GM23338 (cell line): ENCODE data around the gene EIF3K. TPM values are rescaled to one million over a fixed set of nuclear protein-coding genes. Genes with fewer than 3 reads are reported as not detected.

Experiments
- ATAC-seq: fragments of 200-7000 bp; cut with Tn5 transposase; 3 replicates; pipeline ENCODE4 v1.9.1; 2020
- DNase-seq: peaks from one replicate; pipeline ENCODE4 v3.0.0-alpha.2; 2015; ENCODE audit warnings: low spot score
- H2AFZ ChIP-seq: fragments of 200-600 bp; sonication (generic); 2 replicates; pipeline ENCODE4 v1.8.0; 2016; ENCODE audit warnings: antibody characterized with exemption, mild to moderate bottlenecking, moderate library complexity
- H3F3A ChIP-seq: fragments of 200-600 bp; sonication (generic); replicated peaks from 2 replicates; pipeline ENCODE4 v1.8.0; 2017; ENCODE audit warnings: antibody characterized with exemption, mixed run types, low read depth
- H3K27ac ChIP-seq: fragments of 200-600 bp; sonication (generic); 2 replicates; pipeline ENCODE4 v1.6.1; 2016; ENCODE audit warnings: low read depth
- H3K27me3 ChIP-seq: fragments of 200-600 bp; sonication (generic); 2 replicates; pipeline ENCODE4 v1.8.0; 2016; ENCODE audit warnings: mild to moderate bottlenecking, mixed run types, moderate library complexity; ENCODE audit not compliant: insufficient read depth
- H3K36me3 ChIP-seq: fragments of 200-600 bp; sonication (generic); 2 replicates; pipeline ENCODE4 v1.8.0; 2016; ENCODE audit warnings: mild to moderate bottlenecking; ENCODE audit not compliant: insufficient read depth
- H3K4me1 ChIP-seq: fragments of 200-600 bp; sonication (generic); 2 replicates; pipeline ENCODE4 v1.8.0; 2016; ENCODE audit warnings: mild to moderate bottlenecking, moderate library complexity; ENCODE audit not compliant: insufficient read depth
- H3K4me2 ChIP-seq: fragments of 200-600 bp; sonication (generic); 2 replicates; pipeline ENCODE4 v1.7.1; 2017; ENCODE audit warnings: mixed run types
- H3K4me3 ChIP-seq: fragments of 200-600 bp; sonication (generic); 2 replicates; pipeline ENCODE4 v1.6.1; 2016; ENCODE audit warnings: mixed run types
- H3K79me2 ChIP-seq: fragments of 200-600 bp; sonication (generic); replicated peaks from 2 replicates; pipeline ENCODE4 v1.8.0; 2017; ENCODE audit warnings: mild to moderate bottlenecking; ENCODE audit not compliant: insufficient read depth
- H3K9me2 ChIP-seq: fragments of 200-600 bp; sonication (generic); 2 replicates; pipeline ENCODE4 v1.8.0; 2017; ENCODE audit not compliant: insufficient read depth
- H4K20me1 ChIP-seq: fragments of 200-600 bp; sonication (generic); replicated peaks from 2 replicates; pipeline ENCODE4 v1.8.0; 2017; ENCODE audit warnings: mild to moderate bottlenecking; ENCODE audit not compliant: insufficient read depth
- H3K27ac Mint-ChIP-seq: 2 replicates; pipeline ENCODE4 v1.8.0; 2020; ENCODE audit warnings: inconsistent platforms, mild to moderate bottlenecking, moderate library complexity, mixed read lengths
- H3K27me3 Mint-ChIP-seq: 3 replicates; pipeline ENCODE4 v1.8.0; 2022; ENCODE audit warnings: low read depth, mild to moderate bottlenecking, moderate library complexity, mixed read lengths, inconsistent platforms; ENCODE audit not compliant: insufficient read depth, poor library complexity
- H3K36me3 Mint-ChIP-seq: 3 replicates; pipeline ENCODE4 v1.8.0; 2021; ENCODE audit warnings: low read depth, mild to moderate bottlenecking, inconsistent platforms, moderate library complexity, mixed read lengths
- H3K4me1 Mint-ChIP-seq: 3 replicates; pipeline ENCODE4 v1.8.0; 2020; ENCODE audit warnings: mild to moderate bottlenecking, inconsistent platforms, mixed read lengths
- H3K4me3 Mint-ChIP-seq: 3 replicates; pipeline ENCODE4 v1.8.0; 2021; ENCODE audit warnings: moderate library complexity, mild to moderate bottlenecking, inconsistent platforms, mixed read lengths
- H3K9me3 Mint-ChIP-seq: 3 replicates; pipeline ENCODE4 v1.8.0; 2020; ENCODE audit warnings: moderate library complexity, mild to moderate bottlenecking, inconsistent platforms, mixed read lengths
- CREB1 ChIP-seq: fragments of 250-450 bp; sonication (Bioruptor Pico); IDR thresholded peaks from 2 replicates; pipeline ENCODE4 v1.5.0; 2020; ENCODE audit warnings: low read depth, mild to moderate bottlenecking, moderate library complexity
- EZH2phosphoT487 ChIP-seq: fragments of 200-600 bp; sonication (generic); IDR thresholded peaks from one replicate; pipeline ENCODE4 v1.8.1; 2018; ENCODE audit warnings: antibody characterized with exemption; ENCODE audit not compliant: unreplicated experiment
- JUNB ChIP-seq: IDR thresholded peaks from one replicate; pipeline ENCODE4 v1.6.1; 2016; ENCODE audit warnings: antibody characterized with exemption; ENCODE audit not compliant: unreplicated experiment
- NANOG ChIP-seq: IDR thresholded peaks from 2 replicates; pipeline ENCODE4 v1.6.1; 2016; ENCODE audit warnings: antibody characterized with exemption, borderline replicate concordance
- POLR2AphosphoS5 ChIP-seq: IDR thresholded peaks from 2 replicates; pipeline ENCODE4 v1.6.1; 2016; ENCODE audit warnings: antibody characterized with exemption, low read depth
- STAT1 ChIP-seq: IDR thresholded peaks from one replicate; pipeline ENCODE4 v1.6.1; 2016; ENCODE audit warnings: antibody characterized with exemption; ENCODE audit not compliant: unreplicated experiment
- ZNF331 ChIP-seq: fragments of 250-450 bp; sonication (Bioruptor Pico); IDR thresholded peaks from 2 replicates; pipeline ENCODE4 v1.5.0; 2020; ENCODE audit warnings: low read depth, mild to moderate bottlenecking, moderate library complexity
- polyA plus RNA-seq: library from polyadenylated mRNA; unstranded; fragments of >200 nt; fragmentation: Nextera tagmentation; extraction: Ambion mirVana; gene quantifications from 2 replicates; pipeline ENCODE4 v1.2.1, GENCODE V29; 2016
- total RNA-seq: library from RNA; depleted of rRNA; stranded (reverse); fragments of >200 nt; shearing (Covaris generic); gene quantifications from 2 replicates; pipeline ENCODE4 v1.2.3, GENCODE V29; 2014
- TF ChIP-seq, protein P1 (sequence below): IDR thresholded peaks from one replicate; pipeline ENCODE4 v1.6.1; 2018; ENCODE audit warnings: antibody characterized with exemption; ENCODE audit not compliant: unreplicated experiment
- TF ChIP-seq, protein P2 (sequence below): IDR thresholded peaks from 2 replicates; pipeline ENCODE4 v1.6.1; 2016; ENCODE audit warnings: antibody characterized with exemption
- TF ChIP-seq, protein P3 (sequence below): fragments of 250-450 bp; sonication (Bioruptor Pico); IDR thresholded peaks from 2 replicates; pipeline ENCODE4 v1.5.0; 2020; ENCODE audit warnings: mild to moderate bottlenecking, moderate library complexity

Gene EIF3K
- total and polyA plus RNA-seq, 2 experiments from 2014 or later = 226 to 509 TPM

GRCh38 chr19:38655148-38655824 is 36.3 kb downstream of the EIF3K start (continued):
- TF ChIP-seq EZH2phosphoT487 (no peak), CREB1 (no peak), JUNB (no peak), STAT1 (no peak)

DNA sequence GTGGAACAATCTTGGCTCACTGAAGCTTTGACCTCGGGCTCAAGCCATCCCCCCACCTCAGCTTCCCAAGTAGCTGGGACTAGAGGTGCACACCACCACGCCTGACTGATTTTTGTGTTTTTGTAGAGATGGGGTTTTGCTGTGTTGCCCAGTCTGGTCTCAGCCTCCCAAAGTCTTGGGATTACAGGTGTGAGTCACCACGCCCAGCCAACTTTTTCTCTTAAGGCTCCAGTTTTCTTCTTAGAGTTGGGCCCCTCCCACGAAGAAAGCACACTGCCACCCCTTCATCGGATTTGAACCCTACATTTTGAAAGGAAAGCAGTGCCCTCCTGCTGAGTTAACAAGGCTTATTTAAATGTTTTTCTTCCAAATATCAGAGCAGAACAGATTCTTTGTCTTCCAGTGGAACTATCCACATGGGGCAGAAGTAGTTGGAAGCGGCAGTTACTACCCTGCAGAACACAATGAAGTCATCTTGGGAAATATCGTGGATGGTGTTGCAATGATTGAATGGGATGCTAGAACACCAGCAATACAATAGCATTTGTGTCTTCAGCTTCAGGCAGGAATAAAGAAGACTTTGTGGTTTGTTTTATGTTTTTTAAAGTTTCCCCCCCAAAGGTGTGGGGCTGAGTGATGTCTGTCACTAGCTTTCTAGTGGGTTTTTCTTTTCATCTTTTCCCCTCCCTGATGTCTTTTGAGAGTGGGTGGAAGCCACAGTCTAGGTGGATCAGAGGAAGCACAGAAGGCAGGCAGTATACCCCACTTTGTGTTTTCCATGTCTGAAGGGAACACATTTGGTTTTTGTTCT is 37.4 kb downstream of the EIF3K start:
- H2AFZ ChIP-seq = no peak overlapping the region
- no peak overlapping the region for H3K4me3 ChIP-seq
- Mint-ChIP-seq H3K4me1 (peaks cover 93% of the 10 kb centered on the region), H3K36me3 (peaks cover 41% of the 10 kb centered on the region), H3K27me3 (peaks cover 8% of the 10 kb centered on the region), H3K4me3 (no peak overlapping the region), H3K27ac (peak overlapping the region; percentile 73; the same call in 1 of the 2 replicates), H3K9me3 (no peaks in the 10 kb centered on the region)
- peaks cover 84% of the 10 kb centered on the region for H4K20me1 ChIP-seq
- H3K9me2 ChIP-seq = no peaks in the 10 kb centered on the region
- DNase-seq (no peak), ATAC-seq (no peak)
- peak overlapping the region; percentile 39 for H3K27ac ChIP-seq
- H3K79me2 ChIP-seq = peaks cover 100% of the 10 kb centered on the region
- H3K4me2 ChIP-seq = peak overlapping the region; percentile 23
- no peaks in the 10 kb centered on the region for H3K27me3 ChIP-seq
- 0 out of 2 replicates have a peak, but pooled peaks cover 4% of the 10 kb centered on the region for H3K36me3 ChIP-seq
- H3F3A ChIP-seq = peaks cover 8% of the 10 kb centered on the region
- peaks cover 95% of the 10 kb centered on the region for H3K4me1 ChIP-seq
- TF ChIP-seq POLR2AphosphoS5 = no peak
- TF ChIP-seq STAT1 = no peak
- TF ChIP-seq, protein P1, sequence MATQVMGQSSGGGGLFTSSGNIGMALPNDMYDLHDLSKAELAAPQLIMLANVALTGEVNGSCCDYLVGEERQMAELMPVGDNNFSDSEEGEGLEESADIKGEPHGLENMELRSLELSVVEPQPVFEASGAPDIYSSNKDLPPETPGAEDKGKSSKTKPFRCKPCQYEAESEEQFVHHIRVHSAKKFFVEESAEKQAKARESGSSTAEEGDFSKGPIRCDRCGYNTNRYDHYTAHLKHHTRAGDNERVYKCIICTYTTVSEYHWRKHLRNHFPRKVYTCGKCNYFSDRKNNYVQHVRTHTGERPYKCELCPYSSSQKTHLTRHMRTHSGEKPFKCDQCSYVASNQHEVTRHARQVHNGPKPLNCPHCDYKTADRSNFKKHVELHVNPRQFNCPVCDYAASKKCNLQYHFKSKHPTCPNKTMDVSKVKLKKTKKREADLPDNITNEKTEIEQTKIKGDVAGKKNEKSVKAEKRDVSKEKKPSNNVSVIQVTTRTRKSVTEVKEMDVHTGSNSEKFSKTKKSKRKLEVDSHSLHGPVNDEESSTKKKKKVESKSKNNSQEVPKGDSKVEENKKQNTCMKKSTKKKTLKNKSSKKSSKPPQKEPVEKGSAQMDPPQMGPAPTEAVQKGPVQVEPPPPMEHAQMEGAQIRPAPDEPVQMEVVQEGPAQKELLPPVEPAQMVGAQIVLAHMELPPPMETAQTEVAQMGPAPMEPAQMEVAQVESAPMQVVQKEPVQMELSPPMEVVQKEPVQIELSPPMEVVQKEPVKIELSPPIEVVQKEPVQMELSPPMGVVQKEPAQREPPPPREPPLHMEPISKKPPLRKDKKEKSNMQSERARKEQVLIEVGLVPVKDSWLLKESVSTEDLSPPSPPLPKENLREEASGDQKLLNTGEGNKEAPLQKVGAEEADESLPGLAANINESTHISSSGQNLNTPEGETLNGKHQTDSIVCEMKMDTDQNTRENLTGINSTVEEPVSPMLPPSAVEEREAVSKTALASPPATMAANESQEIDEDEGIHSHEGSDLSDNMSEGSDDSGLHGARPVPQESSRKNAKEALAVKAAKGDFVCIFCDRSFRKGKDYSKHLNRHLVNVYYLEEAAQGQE = no peak
- TF ChIP-seq, protein P2, sequence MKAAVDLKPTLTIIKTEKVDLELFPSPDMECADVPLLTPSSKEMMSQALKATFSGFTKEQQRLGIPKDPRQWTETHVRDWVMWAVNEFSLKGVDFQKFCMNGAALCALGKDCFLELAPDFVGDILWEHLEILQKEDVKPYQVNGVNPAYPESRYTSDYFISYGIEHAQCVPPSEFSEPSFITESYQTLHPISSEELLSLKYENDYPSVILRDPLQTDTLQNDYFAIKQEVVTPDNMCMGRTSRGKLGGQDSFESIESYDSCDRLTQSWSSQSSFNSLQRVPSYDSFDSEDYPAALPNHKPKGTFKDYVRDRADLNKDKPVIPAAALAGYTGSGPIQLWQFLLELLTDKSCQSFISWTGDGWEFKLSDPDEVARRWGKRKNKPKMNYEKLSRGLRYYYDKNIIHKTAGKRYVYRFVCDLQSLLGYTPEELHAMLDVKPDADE = no peak
- TF ChIP-seq EZH2phosphoT487 = no peak
- no peak for TF ChIP-seq ZNF331 (CRISPR knock-in tag)
- no peak for TF ChIP-seq NANOG
- TF ChIP-seq, protein P3, sequence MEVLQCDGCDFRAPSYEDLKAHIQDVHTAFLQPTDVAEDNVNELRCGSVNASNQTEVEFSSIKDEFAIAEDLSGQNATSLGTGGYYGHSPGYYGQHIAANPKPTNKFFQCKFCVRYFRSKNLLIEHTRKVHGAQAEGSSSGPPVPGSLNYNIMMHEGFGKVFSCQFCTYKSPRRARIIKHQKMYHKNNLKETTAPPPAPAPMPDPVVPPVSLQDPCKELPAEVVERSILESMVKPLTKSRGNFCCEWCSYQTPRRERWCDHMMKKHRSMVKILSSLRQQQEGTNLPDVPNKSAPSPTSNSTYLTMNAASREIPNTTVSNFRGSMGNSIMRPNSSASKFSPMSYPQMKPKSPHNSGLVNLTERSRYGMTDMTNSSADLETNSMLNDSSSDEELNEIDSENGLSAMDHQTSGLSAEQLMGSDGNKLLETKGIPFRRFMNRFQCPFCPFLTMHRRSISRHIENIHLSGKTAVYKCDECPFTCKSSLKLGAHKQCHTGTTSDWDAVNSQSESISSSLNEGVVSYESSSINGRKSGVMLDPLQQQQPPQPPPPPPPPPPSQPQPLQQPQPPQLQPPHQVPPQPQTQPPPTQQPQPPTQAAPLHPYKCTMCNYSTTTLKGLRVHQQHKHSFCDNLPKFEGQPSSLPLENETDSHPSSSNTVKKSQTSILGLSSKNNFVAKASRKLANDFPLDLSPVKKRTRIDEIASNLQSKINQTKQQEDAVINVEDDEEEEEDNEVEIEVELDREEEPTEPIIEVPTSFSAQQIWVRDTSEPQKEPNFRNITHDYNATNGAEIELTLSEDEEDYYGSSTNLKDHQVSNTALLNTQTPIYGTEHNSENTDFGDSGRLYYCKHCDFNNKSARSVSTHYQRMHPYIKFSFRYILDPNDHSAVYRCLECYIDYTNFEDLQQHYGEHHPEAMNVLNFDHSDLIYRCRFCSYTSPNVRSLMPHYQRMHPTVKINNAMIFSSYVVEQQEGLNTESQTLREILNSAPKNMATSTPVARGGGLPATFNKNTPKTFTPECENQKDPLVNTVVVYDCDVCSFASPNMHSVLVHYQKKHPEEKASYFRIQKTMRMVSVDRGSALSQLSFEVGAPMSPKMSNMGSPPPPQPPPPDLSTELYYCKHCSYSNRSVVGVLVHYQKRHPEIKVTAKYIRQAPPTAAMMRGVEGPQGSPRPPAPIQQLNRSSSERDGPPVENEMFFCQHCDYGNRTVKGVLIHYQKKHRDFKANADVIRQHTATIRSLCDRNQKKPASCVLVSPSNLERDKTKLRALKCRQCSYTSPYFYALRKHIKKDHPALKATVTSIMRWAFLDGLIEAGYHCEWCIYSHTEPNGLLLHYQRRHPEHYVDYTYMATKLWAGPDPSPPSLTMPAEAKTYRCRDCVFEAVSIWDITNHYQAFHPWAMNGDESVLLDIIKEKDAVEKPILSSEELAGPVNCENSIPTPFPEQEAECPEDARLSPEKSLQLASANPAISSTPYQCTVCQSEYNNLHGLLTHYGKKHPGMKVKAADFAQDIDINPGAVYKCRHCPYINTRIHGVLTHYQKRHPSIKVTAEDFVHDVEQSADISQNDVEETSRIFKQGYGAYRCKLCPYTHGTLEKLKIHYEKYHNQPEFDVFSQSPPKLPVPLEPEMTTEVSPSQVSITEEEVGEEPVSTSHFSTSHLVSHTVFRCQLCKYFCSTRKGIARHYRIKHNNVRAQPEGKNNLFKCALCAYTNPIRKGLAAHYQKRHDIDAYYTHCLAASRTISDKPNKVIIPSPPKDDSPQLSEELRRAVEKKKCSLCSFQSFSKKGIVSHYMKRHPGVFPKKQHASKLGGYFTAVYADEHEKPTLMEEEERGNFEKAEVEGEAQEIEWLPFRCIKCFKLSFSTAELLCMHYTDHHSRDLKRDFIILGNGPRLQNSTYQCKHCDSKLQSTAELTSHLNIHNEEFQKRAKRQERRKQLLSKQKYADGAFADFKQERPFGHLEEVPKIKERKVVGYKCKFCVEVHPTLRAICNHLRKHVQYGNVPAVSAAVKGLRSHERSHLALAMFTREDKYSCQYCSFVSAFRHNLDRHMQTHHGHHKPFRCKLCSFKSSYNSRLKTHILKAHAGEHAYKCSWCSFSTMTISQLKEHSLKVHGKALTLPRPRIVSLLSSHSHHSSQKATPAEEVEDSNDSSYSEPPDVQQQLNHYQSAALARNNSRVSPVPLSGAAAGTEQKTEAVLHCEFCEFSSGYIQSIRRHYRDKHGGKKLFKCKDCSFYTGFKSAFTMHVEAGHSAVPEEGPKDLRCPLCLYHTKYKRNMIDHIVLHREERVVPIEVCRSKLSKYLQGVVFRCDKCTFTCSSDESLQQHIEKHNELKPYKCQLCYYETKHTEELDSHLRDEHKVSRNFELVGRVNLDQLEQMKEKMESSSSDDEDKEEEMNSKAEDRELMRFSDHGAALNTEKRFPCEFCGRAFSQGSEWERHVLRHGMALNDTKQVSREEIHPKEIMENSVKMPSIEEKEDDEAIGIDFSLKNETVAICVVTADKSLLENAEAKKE (CRISPR knock-in tag) = no peak
